OCI-LY7 (cell line): Measurements from ENCODE around the gene FKBP1B.

ENCODE experiments used
- CTCF ChIP-seq: fragments of 200-600 bp; sonication (generic); conservative IDR thresholded peaks from 2 replicates; pipeline ENCODE4 v1.5.1; 2014; ENCODE audit warnings: mild to moderate bottlenecking, antibody characterized with exemption, low read length, moderate library complexity, mixed read lengths
- EZH2phosphoT487 ChIP-seq: fragments of 200-600 bp; sonication (generic); IDR thresholded peaks from 2 replicates; pipeline ENCODE4 v1.6.1; 2018; ENCODE audit warnings: low read depth, borderline replicate concordance, mild to moderate bottlenecking, mixed run types, antibody characterized with exemption, low read length, moderate library complexity, mixed read lengths

GRCh38 chr2:24020244-24020643, 29.3 kb upstream of the FKBP1B start:
- no peak for TF ChIP-seq CTCF
- no peak for TF ChIP-seq EZH2phosphoT487
